Rectal smooth muscle tissue (tissue), 1 donor: ENCODE data around the gene WDR77.

Source experiments
- H3K27ac ChIP-seq: one replicate; pipeline ENCODE4 v1.7.0; 2013; ENCODE audit warnings: low read depth, low read length, inconsistent platforms
- H3K27me3 ChIP-seq: one replicate; pipeline ENCODE4 v1.7.0; 2013; ENCODE audit warnings: low read length; ENCODE audit not compliant: control insufficient read depth, insufficient read depth
- H3K36me3 ChIP-seq: one replicate; pipeline ENCODE4 v1.7.0; 2013; ENCODE audit warnings: low read length; ENCODE audit not compliant: control insufficient read depth, insufficient read depth
- H3K4me1 ChIP-seq: one replicate; pipeline ENCODE4 v1.7.0; 2013; ENCODE audit warnings: low read length; ENCODE audit not compliant: control insufficient read depth, insufficient read depth
- H3K4me3 ChIP-seq: one replicate; pipeline ENCODE4 v1.7.0; 2013; ENCODE audit warnings: low read length
- H3K9ac ChIP-seq: one replicate; pipeline ENCODE4 v1.7.0; 2013; ENCODE audit warnings: low read length

The WDR77 gene

GRCh38 chr1:111448918-111449702, at the start of gene WDR77, which contains the start of gene ATP5PB:
Gene WDR77, minus strand, starts transcription at chr1:111449256. Its CDS starts 87 bp downstream, at chr1:111449169.
Gene ATP5PB, plus strand, starts transcription at chr1:111449464. Its CDS starts 78 bp downstream, at chr1:111449542.
- Histone ChIP-seq H3K27me3 (no peaks in the 10 kb centered on the region), H3K9ac (peak within 1 kb of the TSS; percentile 92), H3K4me3 (peak within 1 kb of the TSS; percentile 86), H3K4me1 (peaks cover 12% of the 10 kb centered on the region), H3K36me3 (no peaks in the 10 kb centered on the region), H3K27ac (peak within 1 kb of the TSS; percentile 90)

- no peak overlapping the region for H3K9ac ChIP-seq
- no peak overlapping the region for H3K27ac ChIP-seq
- H3K27me3 ChIP-seq, result no peaks in the 10 kb centered on the region
- H3K36me3 ChIP-seq, result no peaks in the 10 kb centered on the region
- H3K4me1 ChIP-seq, result no peaks in the 10 kb centered on the region
- H3K4me3 ChIP-seq, result no peak overlapping the region
These were observed 48.5 kb upstream of the WDR77 start for GRCh38 chr1:111497592-111497991.

- Histone ChIP-seq H3K4me1 (no peaks in the 10 kb centered on the region), H3K9ac (no peak overlapping the region), H3K4me3 (no peak overlapping the region), H3K36me3 (no peaks in the 10 kb centered on the region), H3K27ac (no peak overlapping the region), H3K27me3 (no peaks in the 10 kb centered on the region)
These were observed 47.3 kb upstream of the WDR77 start for GRCh38 chr1:111496398-111496797.

- H3K27ac ChIP-seq, result no peak overlapping the region
- H3K36me3 ChIP-seq, result no peaks in the 10 kb centered on the region
- H3K27me3 ChIP-seq, result no peaks in the 10 kb centered on the region
- no peak overlapping the region for H3K4me3 ChIP-seq
- no peaks in the 10 kb centered on the region for H3K4me1 ChIP-seq
- H3K9ac ChIP-seq, result no peak overlapping the region
These were observed 42.0 kb upstream of the WDR77 start for GRCh38 chr1:111491070-111491469.

GRCh38 chr1:111490220-111490619, 41.2 kb upstream of the WDR77 start:
- Histone ChIP-seq H3K36me3 (no peaks in the 10 kb centered on the region), H3K4me3 (no peak overlapping the region), H3K4me1 (no peaks in the 10 kb centered on the region), H3K9ac (no peak overlapping the region), H3K27ac (no peak overlapping the region), H3K27me3 (no peaks in the 10 kb centered on the region)

- no peaks in the 10 kb centered on the region for H3K4me1 ChIP-seq
- H3K27ac ChIP-seq, result no peak overlapping the region
- H3K9ac ChIP-seq, result no peak overlapping the region
- no peaks in the 10 kb centered on the region for H3K27me3 ChIP-seq
- H3K36me3 ChIP-seq, result no peaks in the 10 kb centered on the region
- H3K4me3 ChIP-seq, result no peak overlapping the region
These were observed 40.5 kb upstream of the WDR77 start for GRCh38 chr1:111489604-111490003.

GRCh38 chr1:111488669-111489068, 39.6 kb upstream of the WDR77 start:
- H3K4me3 ChIP-seq, result no peak overlapping the region
- H3K36me3 ChIP-seq, result no peaks in the 10 kb centered on the region
- H3K27me3 ChIP-seq, result no peaks in the 10 kb centered on the region
- no peak overlapping the region for H3K9ac ChIP-seq
- no peaks in the 10 kb centered on the region for H3K4me1 ChIP-seq
- no peak overlapping the region for H3K27ac ChIP-seq

GRCh38 chr1:111487133-111487532, 38.1 kb upstream of the WDR77 start:
- H3K9ac ChIP-seq, result no peak overlapping the region
- H3K4me3 ChIP-seq, result no peak overlapping the region
- no peak overlapping the region for H3K27ac ChIP-seq

GRCh38 chr1:111486431-111486830, 37.4 kb upstream of the WDR77 start:
- Histone ChIP-seq H3K27ac (no peak overlapping the region), H3K36me3 (no peaks in the 10 kb centered on the region), H3K4me1 (no peaks in the 10 kb centered on the region), H3K4me3 (no peak overlapping the region), H3K9ac (no peak overlapping the region), H3K27me3 (no peaks in the 10 kb centered on the region)

More at GRCh38 chr1:111487133-111487532, 38.1 kb upstream of the WDR77 start:
- no peaks in the 10 kb centered on the region for H3K4me1 ChIP-seq
- no peaks in the 10 kb centered on the region for H3K27me3 ChIP-seq
- no peaks in the 10 kb centered on the region for H3K36me3 ChIP-seq

GRCh38 chr1:111484391-111485026, 35.5 kb upstream of the WDR77 start:
- H3K4me1 ChIP-seq, result no peaks in the 10 kb centered on the region
- H3K36me3 ChIP-seq, result no peaks in the 10 kb centered on the region
- no peak overlapping the region for H3K27ac ChIP-seq
- H3K9ac ChIP-seq, result no peak overlapping the region
- no peak overlapping the region for H3K4me3 ChIP-seq
- no peaks in the 10 kb centered on the region for H3K27me3 ChIP-seq

- no peaks in the 10 kb centered on the region for H3K27me3 ChIP-seq
- no peak overlapping the region for H3K9ac ChIP-seq
- no peak overlapping the region for H3K27ac ChIP-seq
- H3K36me3 ChIP-seq, result no peaks in the 10 kb centered on the region
- H3K4me1 ChIP-seq, result no peaks in the 10 kb centered on the region
- H3K4me3 ChIP-seq, result no peak overlapping the region
These were observed 34.8 kb upstream of the WDR77 start for GRCh38 chr1:111483876-111484275.

GRCh38 chr1:111483166-111483565, 34.1 kb upstream of the WDR77 start:
- H3K4me3 ChIP-seq, result no peak overlapping the region
- no peak overlapping the region for H3K27ac ChIP-seq
- H3K9ac ChIP-seq, result no peak overlapping the region
- H3K36me3 ChIP-seq, result no peaks in the 10 kb centered on the region
- no peaks in the 10 kb centered on the region for H3K27me3 ChIP-seq
- H3K4me1 ChIP-seq, result no peaks in the 10 kb centered on the region
